GM23338 (cell line): Measurements from ENCODE around the gene AOAH. TPM values are rescaled to one million over a fixed set of nuclear protein-coding genes. Genes with fewer than 3 reads are reported as not detected.

Source experiments
- ATAC-seq: fragments of 200-7000 bp; cut with Tn5 transposase; 3 replicates; pipeline ENCODE4 v1.9.1; 2020
- DNase-seq: peaks from one replicate; pipeline ENCODE4 v3.0.0-alpha.2; 2015; ENCODE audit warnings: low spot score
- H2AFZ ChIP-seq: fragments of 200-600 bp; sonication (generic); 2 replicates; pipeline ENCODE4 v1.8.0; 2016; ENCODE audit warnings: antibody characterized with exemption, mild to moderate bottlenecking, moderate library complexity
- H3F3A ChIP-seq: fragments of 200-600 bp; sonication (generic); replicated peaks from 2 replicates; pipeline ENCODE4 v1.8.0; 2017; ENCODE audit warnings: antibody characterized with exemption, mixed run types, low read depth
- H3K27ac ChIP-seq: fragments of 200-600 bp; sonication (generic); 2 replicates; pipeline ENCODE4 v1.6.1; 2016; ENCODE audit warnings: low read depth
- H3K27me3 ChIP-seq: fragments of 200-600 bp; sonication (generic); 2 replicates; pipeline ENCODE4 v1.8.0; 2016; ENCODE audit warnings: mild to moderate bottlenecking, mixed run types, moderate library complexity; ENCODE audit not compliant: insufficient read depth
- H3K36me3 ChIP-seq: fragments of 200-600 bp; sonication (generic); 2 replicates; pipeline ENCODE4 v1.8.0; 2016; ENCODE audit warnings: mild to moderate bottlenecking; ENCODE audit not compliant: insufficient read depth
- H3K4me1 ChIP-seq: fragments of 200-600 bp; sonication (generic); 2 replicates; pipeline ENCODE4 v1.8.0; 2016; ENCODE audit warnings: mild to moderate bottlenecking, moderate library complexity; ENCODE audit not compliant: insufficient read depth
- H3K4me2 ChIP-seq: fragments of 200-600 bp; sonication (generic); 2 replicates; pipeline ENCODE4 v1.7.1; 2017; ENCODE audit warnings: mixed run types
- H3K4me3 ChIP-seq: fragments of 200-600 bp; sonication (generic); 2 replicates; pipeline ENCODE4 v1.6.1; 2016; ENCODE audit warnings: mixed run types
- H3K79me2 ChIP-seq: fragments of 200-600 bp; sonication (generic); replicated peaks from 2 replicates; pipeline ENCODE4 v1.8.0; 2017; ENCODE audit warnings: mild to moderate bottlenecking; ENCODE audit not compliant: insufficient read depth
- H3K9me2 ChIP-seq: fragments of 200-600 bp; sonication (generic); 2 replicates; pipeline ENCODE4 v1.8.0; 2017; ENCODE audit not compliant: insufficient read depth
- H4K20me1 ChIP-seq: fragments of 200-600 bp; sonication (generic); replicated peaks from 2 replicates; pipeline ENCODE4 v1.8.0; 2017; ENCODE audit warnings: mild to moderate bottlenecking; ENCODE audit not compliant: insufficient read depth
- H3K27ac Mint-ChIP-seq: 2 replicates; pipeline ENCODE4 v1.8.0; 2020; ENCODE audit warnings: inconsistent platforms, mild to moderate bottlenecking, moderate library complexity, mixed read lengths
- H3K27me3 Mint-ChIP-seq: 3 replicates; pipeline ENCODE4 v1.8.0; 2022; ENCODE audit warnings: low read depth, mild to moderate bottlenecking, moderate library complexity, mixed read lengths, inconsistent platforms; ENCODE audit not compliant: insufficient read depth, poor library complexity
- H3K36me3 Mint-ChIP-seq: 3 replicates; pipeline ENCODE4 v1.8.0; 2021; ENCODE audit warnings: low read depth, mild to moderate bottlenecking, inconsistent platforms, moderate library complexity, mixed read lengths
- H3K4me1 Mint-ChIP-seq: 3 replicates; pipeline ENCODE4 v1.8.0; 2020; ENCODE audit warnings: mild to moderate bottlenecking, inconsistent platforms, mixed read lengths
- H3K4me3 Mint-ChIP-seq: 3 replicates; pipeline ENCODE4 v1.8.0; 2021; ENCODE audit warnings: moderate library complexity, mild to moderate bottlenecking, inconsistent platforms, mixed read lengths
- H3K9me3 Mint-ChIP-seq: 3 replicates; pipeline ENCODE4 v1.8.0; 2020; ENCODE audit warnings: moderate library complexity, mild to moderate bottlenecking, inconsistent platforms, mixed read lengths
- CREB1 ChIP-seq: fragments of 250-450 bp; sonication (Bioruptor Pico); IDR thresholded peaks from 2 replicates; pipeline ENCODE4 v1.5.0; 2020; ENCODE audit warnings: low read depth, mild to moderate bottlenecking, moderate library complexity
- ETS1 ChIP-seq: IDR thresholded peaks from 2 replicates; pipeline ENCODE4 v1.6.1; 2016; ENCODE audit warnings: antibody characterized with exemption
- JUNB ChIP-seq: IDR thresholded peaks from one replicate; pipeline ENCODE4 v1.6.1; 2016; ENCODE audit warnings: antibody characterized with exemption; ENCODE audit not compliant: unreplicated experiment
- POLR2AphosphoS5 ChIP-seq: IDR thresholded peaks from 2 replicates; pipeline ENCODE4 v1.6.1; 2016; ENCODE audit warnings: antibody characterized with exemption, low read depth
- STAT1 ChIP-seq: IDR thresholded peaks from one replicate; pipeline ENCODE4 v1.6.1; 2016; ENCODE audit warnings: antibody characterized with exemption; ENCODE audit not compliant: unreplicated experiment
- ZNF114 ChIP-seq: fragments of 250-450 bp; sonication (Bioruptor Pico); IDR thresholded peaks from 2 replicates; pipeline ENCODE4 v1.5.0; 2020; ENCODE audit warnings: mild to moderate bottlenecking, moderate library complexity
- ZNF331 ChIP-seq: fragments of 250-450 bp; sonication (Bioruptor Pico); IDR thresholded peaks from 2 replicates; pipeline ENCODE4 v1.5.0; 2020; ENCODE audit warnings: low read depth, mild to moderate bottlenecking, moderate library complexity
- polyA plus RNA-seq: library from polyadenylated mRNA; unstranded; fragments of >200 nt; fragmentation: Nextera tagmentation; extraction: Ambion mirVana; gene quantifications from 2 replicates; pipeline ENCODE4 v1.2.1, GENCODE V29; 2016
- total RNA-seq: library from RNA; depleted of rRNA; stranded (reverse); fragments of >200 nt; shearing (Covaris generic); gene quantifications from 2 replicates; pipeline ENCODE4 v1.2.3, GENCODE V29; 2014
- TF ChIP-seq, protein P1 (sequence below): fragments of 250-450 bp; sonication (Bioruptor Pico); IDR thresholded peaks from 2 replicates; pipeline ENCODE4 v1.5.0; 2020; ENCODE audit warnings: mild to moderate bottlenecking, moderate library complexity

AOAH gene
- total and polyA plus RNA-seq, 2 experiments from 2014 or later: not detected

GRCh38 chr7:36683111-36683510 is 41.2 kb downstream of the AOAH start:
- Histone ChIP-seq H4K20me1 (no peaks in the 10 kb centered on the region), H3K27ac (no peak overlapping the region), H3K4me3 (no peak overlapping the region), H3K36me3 (no peaks in the 10 kb centered on the region), H2AFZ (no peak overlapping the region), H3K4me1 (no peaks in the 10 kb centered on the region), H3K9me2 (peaks cover 9% of the 10 kb centered on the region; the same call in 1 of the 2 replicates), H3K27me3 (no peaks in the 10 kb centered on the region), H3F3A (no peaks in the 10 kb centered on the region), H3K79me2 (no peaks in the 10 kb centered on the region), H3K4me2 (no peak overlapping the region)
- TF ChIP-seq CREB1 (no peak), JUNB (no peak)
- no peaks in the 10 kb centered on the region for H3K9me3 Mint-ChIP-seq
- no peak overlapping the region for H3K27ac Mint-ChIP-seq
- DNase-seq (no peak), ATAC-seq (no peak)
- peaks cover 4% of the 10 kb centered on the region for H3K27me3 Mint-ChIP-seq
- H3K36me3 Mint-ChIP-seq: no peaks in the 10 kb centered on the region
- H3K4me1 Mint-ChIP-seq: peaks cover 4% of the 10 kb centered on the region; the same call in 1 of the 3 replicates
- no peak overlapping the region for H3K4me3 Mint-ChIP-seq

DNA sequence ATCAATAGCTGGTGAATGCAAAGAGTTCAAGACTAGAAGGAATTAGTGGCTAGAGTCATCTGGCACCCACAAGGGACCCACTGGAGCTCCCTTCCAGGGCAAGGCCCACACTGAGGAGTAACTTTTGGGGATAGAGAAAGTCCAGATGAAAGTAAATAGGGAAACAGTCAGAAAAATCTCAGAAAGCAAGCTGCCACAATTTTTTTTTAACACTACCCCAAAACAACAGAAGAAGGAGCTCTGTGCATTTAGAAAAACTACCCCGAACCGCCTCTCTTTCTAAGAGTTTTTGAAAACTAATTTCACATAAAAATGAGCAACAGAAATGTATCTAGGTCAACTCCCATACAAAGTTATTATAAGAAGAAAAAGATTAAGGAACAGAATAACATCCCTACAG is 42.2 kb downstream of the AOAH start:
- H3F3A ChIP-seq: no peaks in the 10 kb centered on the region

DNA sequence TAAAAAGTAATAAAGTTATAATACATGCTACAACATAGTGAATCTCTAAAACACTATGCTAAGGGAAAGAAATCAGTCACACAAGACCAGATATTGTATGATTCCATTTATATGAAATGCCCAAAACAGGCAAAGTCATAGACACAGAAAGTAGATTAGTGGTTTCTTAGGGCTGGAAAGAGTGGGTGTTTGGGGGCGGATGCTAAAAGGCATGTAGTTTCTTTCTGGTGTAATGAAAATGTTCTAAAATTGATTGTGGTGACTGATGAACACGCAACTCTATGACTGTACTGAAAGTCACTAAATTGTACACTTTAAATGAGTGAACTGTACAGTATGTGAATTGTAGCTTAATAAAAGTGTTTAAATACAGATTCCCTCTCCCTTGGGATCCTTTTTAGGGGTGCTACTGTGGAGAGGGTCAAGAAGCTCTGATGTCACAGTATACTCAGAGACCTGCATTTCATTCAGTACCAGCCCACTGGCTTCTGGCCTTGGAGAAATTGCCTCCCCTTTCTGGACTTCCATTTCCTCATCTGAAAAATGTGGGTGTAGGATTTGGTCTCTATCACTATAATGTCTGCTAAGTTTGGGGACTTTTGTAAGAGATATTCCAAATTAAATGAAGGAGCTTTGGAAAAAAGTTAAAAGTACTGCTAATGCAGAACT is 46.4 kb downstream of the AOAH start:
- Histone ChIP-seq H3K27me3 (no peaks in the 10 kb centered on the region), H3K4me2 (no peak overlapping the region), H3K27ac (no peak overlapping the region), H3F3A (no peaks in the 10 kb centered on the region), H3K79me2 (no peaks in the 10 kb centered on the region), H3K4me1 (no peaks in the 10 kb centered on the region), H4K20me1 (no peaks in the 10 kb centered on the region), H2AFZ (no peak overlapping the region; the same call in 1 of the 2 replicates), H3K4me3 (no peak overlapping the region), H3K9me2 (no peaks in the 10 kb centered on the region), H3K36me3 (no peaks in the 10 kb centered on the region)
- H3K36me3 Mint-ChIP-seq: no peaks in the 10 kb centered on the region
- no peak for ATAC-seq
- no peak for DNase-seq
- H3K27me3 Mint-ChIP-seq: peaks cover 3% of the 10 kb centered on the region
- no peak for TF ChIP-seq STAT1
- TF ChIP-seq, protein P1, sequence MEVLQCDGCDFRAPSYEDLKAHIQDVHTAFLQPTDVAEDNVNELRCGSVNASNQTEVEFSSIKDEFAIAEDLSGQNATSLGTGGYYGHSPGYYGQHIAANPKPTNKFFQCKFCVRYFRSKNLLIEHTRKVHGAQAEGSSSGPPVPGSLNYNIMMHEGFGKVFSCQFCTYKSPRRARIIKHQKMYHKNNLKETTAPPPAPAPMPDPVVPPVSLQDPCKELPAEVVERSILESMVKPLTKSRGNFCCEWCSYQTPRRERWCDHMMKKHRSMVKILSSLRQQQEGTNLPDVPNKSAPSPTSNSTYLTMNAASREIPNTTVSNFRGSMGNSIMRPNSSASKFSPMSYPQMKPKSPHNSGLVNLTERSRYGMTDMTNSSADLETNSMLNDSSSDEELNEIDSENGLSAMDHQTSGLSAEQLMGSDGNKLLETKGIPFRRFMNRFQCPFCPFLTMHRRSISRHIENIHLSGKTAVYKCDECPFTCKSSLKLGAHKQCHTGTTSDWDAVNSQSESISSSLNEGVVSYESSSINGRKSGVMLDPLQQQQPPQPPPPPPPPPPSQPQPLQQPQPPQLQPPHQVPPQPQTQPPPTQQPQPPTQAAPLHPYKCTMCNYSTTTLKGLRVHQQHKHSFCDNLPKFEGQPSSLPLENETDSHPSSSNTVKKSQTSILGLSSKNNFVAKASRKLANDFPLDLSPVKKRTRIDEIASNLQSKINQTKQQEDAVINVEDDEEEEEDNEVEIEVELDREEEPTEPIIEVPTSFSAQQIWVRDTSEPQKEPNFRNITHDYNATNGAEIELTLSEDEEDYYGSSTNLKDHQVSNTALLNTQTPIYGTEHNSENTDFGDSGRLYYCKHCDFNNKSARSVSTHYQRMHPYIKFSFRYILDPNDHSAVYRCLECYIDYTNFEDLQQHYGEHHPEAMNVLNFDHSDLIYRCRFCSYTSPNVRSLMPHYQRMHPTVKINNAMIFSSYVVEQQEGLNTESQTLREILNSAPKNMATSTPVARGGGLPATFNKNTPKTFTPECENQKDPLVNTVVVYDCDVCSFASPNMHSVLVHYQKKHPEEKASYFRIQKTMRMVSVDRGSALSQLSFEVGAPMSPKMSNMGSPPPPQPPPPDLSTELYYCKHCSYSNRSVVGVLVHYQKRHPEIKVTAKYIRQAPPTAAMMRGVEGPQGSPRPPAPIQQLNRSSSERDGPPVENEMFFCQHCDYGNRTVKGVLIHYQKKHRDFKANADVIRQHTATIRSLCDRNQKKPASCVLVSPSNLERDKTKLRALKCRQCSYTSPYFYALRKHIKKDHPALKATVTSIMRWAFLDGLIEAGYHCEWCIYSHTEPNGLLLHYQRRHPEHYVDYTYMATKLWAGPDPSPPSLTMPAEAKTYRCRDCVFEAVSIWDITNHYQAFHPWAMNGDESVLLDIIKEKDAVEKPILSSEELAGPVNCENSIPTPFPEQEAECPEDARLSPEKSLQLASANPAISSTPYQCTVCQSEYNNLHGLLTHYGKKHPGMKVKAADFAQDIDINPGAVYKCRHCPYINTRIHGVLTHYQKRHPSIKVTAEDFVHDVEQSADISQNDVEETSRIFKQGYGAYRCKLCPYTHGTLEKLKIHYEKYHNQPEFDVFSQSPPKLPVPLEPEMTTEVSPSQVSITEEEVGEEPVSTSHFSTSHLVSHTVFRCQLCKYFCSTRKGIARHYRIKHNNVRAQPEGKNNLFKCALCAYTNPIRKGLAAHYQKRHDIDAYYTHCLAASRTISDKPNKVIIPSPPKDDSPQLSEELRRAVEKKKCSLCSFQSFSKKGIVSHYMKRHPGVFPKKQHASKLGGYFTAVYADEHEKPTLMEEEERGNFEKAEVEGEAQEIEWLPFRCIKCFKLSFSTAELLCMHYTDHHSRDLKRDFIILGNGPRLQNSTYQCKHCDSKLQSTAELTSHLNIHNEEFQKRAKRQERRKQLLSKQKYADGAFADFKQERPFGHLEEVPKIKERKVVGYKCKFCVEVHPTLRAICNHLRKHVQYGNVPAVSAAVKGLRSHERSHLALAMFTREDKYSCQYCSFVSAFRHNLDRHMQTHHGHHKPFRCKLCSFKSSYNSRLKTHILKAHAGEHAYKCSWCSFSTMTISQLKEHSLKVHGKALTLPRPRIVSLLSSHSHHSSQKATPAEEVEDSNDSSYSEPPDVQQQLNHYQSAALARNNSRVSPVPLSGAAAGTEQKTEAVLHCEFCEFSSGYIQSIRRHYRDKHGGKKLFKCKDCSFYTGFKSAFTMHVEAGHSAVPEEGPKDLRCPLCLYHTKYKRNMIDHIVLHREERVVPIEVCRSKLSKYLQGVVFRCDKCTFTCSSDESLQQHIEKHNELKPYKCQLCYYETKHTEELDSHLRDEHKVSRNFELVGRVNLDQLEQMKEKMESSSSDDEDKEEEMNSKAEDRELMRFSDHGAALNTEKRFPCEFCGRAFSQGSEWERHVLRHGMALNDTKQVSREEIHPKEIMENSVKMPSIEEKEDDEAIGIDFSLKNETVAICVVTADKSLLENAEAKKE (CRISPR knock-in tag): no peak
- TF ChIP-seq JUNB: no peak
- H3K9me3 Mint-ChIP-seq: no peaks in the 10 kb centered on the region
- no peak overlapping the region for H3K27ac Mint-ChIP-seq
- H3K4me1 Mint-ChIP-seq: peaks cover 7% of the 10 kb centered on the region; the same call in 2 of the 3 replicates
- H3K4me3 Mint-ChIP-seq: no peak overlapping the region

More for the DNA sequence above, 42.2 kb downstream of the AOAH start:
- Histone ChIP-seq H3K9me2 (peaks cover under 1% of the 10 kb centered on the region; the same call in 1 of the 2 replicates), H3K4me3 (no peak overlapping the region), H2AFZ (peak overlapping the region; percentile 76; the same call in 1 of the 2 replicates), H4K20me1 (no peaks in the 10 kb centered on the region), H3K4me2 (no peak overlapping the region), H3K36me3 (no peaks in the 10 kb centered on the region), H3K4me1 (no peaks in the 10 kb centered on the region), H3K27me3 (no peaks in the 10 kb centered on the region), H3K27ac (no peak overlapping the region), H3K79me2 (no peaks in the 10 kb centered on the region)
- H3K27ac Mint-ChIP-seq: no peak overlapping the region
- ATAC-seq: no peak
- no peak for TF ChIP-seq ZNF114 (CRISPR knock-in tag)
- no peak for TF ChIP-seq ZNF331 (CRISPR knock-in tag)
- TF ChIP-seq ETS1: no peak
- no peak for TF ChIP-seq POLR2AphosphoS5
- DNase-seq: no peak
- no peaks in the 10 kb centered on the region for H3K9me3 Mint-ChIP-seq
- H3K4me1 Mint-ChIP-seq: peaks cover 4% of the 10 kb centered on the region; the same call in 1 of the 3 replicates
- peaks cover 4% of the 10 kb centered on the region for H3K27me3 Mint-ChIP-seq
- no peak overlapping the region for H3K4me3 Mint-ChIP-seq
- no peaks in the 10 kb centered on the region for H3K36me3 Mint-ChIP-seq
